EL (cell line): ENCODE data around the gene PTTG1.

Source experiments
- DNase-seq: peaks from one replicate; pipeline ENCODE4 v3.0.0-alpha.2; 2016

The PTTG1 gene

DNA sequence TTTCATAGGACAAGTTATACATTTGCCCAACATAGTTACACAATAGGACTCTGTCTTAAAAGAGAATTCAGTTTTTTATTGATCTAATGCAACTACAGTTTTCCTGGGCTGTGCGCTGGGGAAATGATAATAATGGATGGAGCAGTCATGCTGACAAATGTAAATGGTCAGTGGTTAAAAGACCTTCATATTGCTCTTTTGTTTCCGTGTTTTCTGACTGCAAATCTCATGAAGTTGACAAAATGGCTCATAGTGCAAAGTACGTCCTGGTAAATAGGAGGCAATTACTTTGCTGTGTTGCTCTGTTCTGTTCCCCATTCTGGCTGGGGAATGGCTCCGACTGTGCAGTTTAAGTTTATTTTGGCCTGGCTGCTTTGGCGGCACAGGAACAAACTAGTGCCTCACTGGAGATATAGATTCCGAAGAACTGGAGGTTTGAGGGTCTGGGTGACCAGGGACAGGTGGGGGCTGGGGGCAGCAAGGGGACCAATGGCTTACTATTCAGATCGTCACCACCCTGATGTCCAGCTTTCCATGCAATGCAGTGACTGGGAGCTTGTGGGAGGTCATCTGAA, 54.3 kb downstream of the PTTG1 start:
- no peak for DNase-seq

DNA sequence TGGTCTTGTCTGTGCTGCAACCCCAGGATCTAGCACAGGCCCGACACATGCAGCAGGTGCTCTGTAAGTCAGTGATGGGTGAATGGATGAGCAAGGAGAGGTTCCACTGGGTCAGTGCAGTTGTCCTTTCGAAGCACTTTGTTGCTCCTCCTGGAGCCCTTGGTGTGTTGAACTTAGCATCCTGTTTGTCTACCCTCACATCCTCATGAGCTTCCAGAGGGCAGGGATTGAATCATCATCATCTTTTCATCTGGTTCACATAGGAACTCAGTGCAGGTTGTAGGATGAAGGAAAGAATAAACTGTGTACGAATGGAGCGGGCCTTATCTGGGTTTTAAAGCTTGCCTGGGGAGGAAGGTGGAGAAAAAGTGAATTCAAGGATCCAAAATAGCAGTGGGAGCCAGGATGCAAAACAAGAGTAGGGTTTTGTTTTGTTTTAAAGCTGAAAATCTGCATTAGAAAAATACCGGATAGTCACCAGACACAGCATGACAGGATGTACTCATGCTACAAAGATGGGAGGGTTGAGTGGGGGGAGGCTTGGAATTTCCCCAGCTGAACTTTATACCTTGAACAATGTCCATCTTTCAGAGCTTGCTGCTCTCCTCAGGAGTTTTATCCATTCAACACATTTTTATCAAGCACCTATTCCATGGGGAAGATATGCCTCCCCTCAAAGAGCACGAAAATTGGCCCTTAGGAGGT, 55.8 kb downstream of the PTTG1 start:
- peak; percentile 20 for DNase-seq

DNA sequence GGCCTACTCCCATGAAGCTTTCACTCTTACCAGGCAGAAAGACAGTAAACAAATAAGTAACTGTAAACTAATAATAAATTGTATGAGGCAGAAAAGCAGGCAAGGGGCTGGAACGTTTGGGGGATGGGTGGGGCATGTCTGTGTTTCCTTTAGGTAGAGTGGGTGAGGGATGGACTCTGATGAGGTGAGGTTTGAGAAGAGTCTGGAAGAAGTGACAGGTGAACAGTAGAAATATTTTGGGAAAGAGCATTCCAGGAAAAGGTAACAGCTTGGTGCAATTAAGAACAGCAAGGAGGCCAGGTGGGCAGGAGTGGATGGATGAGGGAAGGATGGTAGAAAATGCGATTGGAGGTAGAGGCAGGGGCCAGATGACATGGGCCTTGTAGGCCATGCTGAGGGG, 56.5 kb downstream of the PTTG1 start:
- no peak for DNase-seq
